NCI-H1092 (cell line): ENCODE data around the gene CFP.
"Not testable (repeated sequence)": the region's sequence is repeated elsewhere in the genome, so short reads cannot be mapped to it uniquely, and the experiment has no call there.

Source experiments
- DNase-seq: peaks from one replicate; lab custom pipeline; 2025; lab: John Stamatoyannopoulos, UW

The CFP gene

GRCh38 chrX:47629419-47630200 lies at the start of gene CFP:
TSS of gene CFP (minus strand) at chrX:47629930. CDS start at chrX:47629844, 86 bp downstream.
- no peak for DNase-seq

GRCh38 chrX:47675959-47676859 lies 46.5 kb upstream of the CFP start:
- not testable (repeated sequence) for DNase-seq

- DNase-seq: no peak
These were observed 45.0 kb upstream of the CFP start for GRCh38 chrX:47674776-47675175.

GRCh38 chrX:47665797-47666196 lies 36.1 kb upstream of the CFP start:
- not testable (repeated sequence) for DNase-seq

GRCh38 chrX:47664737-47665136 lies 35.0 kb upstream of the CFP start:
- no peak for DNase-seq

- no peak for DNase-seq
These were observed 32.5 kb upstream of the CFP start for GRCh38 chrX:47662144-47662657.

GRCh38 chrX:47661539-47661938 lies 31.8 kb upstream of the CFP start:
- no peak for DNase-seq

GRCh38 chrX:47659421-47659726 lies 29.6 kb upstream of the CFP start:
- DNase-seq: no peak

GRCh38 chrX:47658684-47659420 lies 29.1 kb upstream of the CFP start, which contains the start of gene UXT:
TSS of gene UXT (minus strand) at chrX:47659180. CDS start at chrX:47658927, 253 bp downstream.
- DNase-seq: peak; percentile 94

- no peak for DNase-seq
These were observed 28.6 kb upstream of the CFP start for GRCh38 chrX:47658301-47658683.

- DNase-seq: no peak
These were observed 21.5 kb upstream of the CFP start for GRCh38 chrX:47651043-47651905.

- peak; percentile 98 for DNase-seq
These were observed 20.7 kb upstream of the CFP start, which contains the start of gene ELK1 for GRCh38 chrX:47650164-47651042. TSS of gene ELK1 (minus strand) at chrX:47650563. CDS start at chrX:47641441, 9,122 bp downstream.

GRCh38 chrX:47649781-47650163 lies 20.0 kb upstream of the CFP start:
- DNase-seq: no peak

GRCh38 chrX:47649271-47649670 lies 19.5 kb upstream of the CFP start:
- DNase-seq: no peak

GRCh38 chrX:47648376-47648775 lies 18.6 kb upstream of the CFP start:
- DNase-seq: no peak

- no peak for DNase-seq
These were observed 16.9 kb upstream of the CFP start for GRCh38 chrX:47646636-47647035.

- DNase-seq: no peak
These were observed 15.8 kb upstream of the CFP start for GRCh38 chrX:47645530-47645929.

GRCh38 chrX:47644557-47645091 lies 14.9 kb upstream of the CFP start:
- no peak for DNase-seq

GRCh38 chrX:47643926-47644325 lies 14.2 kb upstream of the CFP start:
- no peak for DNase-seq

- DNase-seq: no peak
These were observed 9.1 kb upstream of the CFP start for GRCh38 chrX:47638816-47639215.
